GM19240 (cell line): ENCODE data around the gene NR1D1.

ENCODE experiments used
- DNase-seq: peaks from one replicate; pipeline ENCODE4 v3.0.0; 2011; ENCODE audit warnings: low spot score; ENCODE audit not compliant: insufficient read length

The NR1D1 gene

GRCh38 chr17:40063901-40064531 is 36.4 kb downstream of the NR1D1 start:
- no peak for DNase-seq

- DNase-seq: no peak
Measured at GRCh38 chr17:40063187-40063771, 37.1 kb downstream of the NR1D1 start.

DNA sequence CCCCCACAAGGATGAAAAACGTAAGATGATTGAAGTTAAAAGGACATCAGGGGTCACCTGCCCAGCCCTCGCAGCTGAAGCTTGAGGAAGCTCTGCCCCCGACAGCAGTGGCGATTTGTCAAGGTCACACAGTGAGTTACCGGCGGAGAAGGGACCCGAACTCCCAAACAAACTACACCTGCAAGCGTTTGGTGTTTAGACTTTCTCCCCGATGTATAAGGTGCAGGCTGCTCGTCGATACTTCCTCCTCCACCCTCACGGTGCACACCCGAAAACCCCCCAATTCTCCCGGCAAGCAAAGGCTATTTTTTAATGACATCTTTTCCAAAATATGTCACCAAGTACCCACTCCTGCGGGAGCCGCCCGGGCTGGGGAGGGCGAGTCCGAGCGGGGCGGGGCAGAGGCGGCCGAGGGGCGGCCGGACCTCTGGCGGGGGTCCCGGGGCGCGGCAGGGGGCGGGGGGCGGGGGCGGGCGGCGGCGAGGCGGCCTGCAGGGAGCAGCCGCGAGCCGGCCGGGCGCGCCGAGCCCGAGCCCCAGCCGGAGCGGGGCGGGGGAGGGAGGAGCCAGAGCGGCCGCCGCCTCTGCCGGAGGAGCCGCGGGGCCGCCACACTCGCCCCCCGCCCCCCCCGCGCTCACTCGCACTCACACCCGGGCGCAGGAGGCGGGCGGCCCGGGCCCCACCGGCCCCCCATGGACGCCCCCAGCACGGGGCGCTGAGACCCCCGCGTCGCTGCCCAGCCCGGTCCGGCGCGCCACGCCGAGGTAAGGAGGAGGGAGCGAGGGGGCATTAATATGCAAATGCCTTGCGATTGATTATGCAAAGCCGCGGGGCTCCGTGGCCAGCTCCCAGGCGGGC is 37.8 kb downstream of the NR1D1 start, which contains the start of gene THRA:
Gene THRA, plus strand, starts transcription at position 637 of the 858 bp plus-strand sequence. CDS start 11,524 bp downstream, outside the sequence.
- DNase-seq: no peak

DNA sequence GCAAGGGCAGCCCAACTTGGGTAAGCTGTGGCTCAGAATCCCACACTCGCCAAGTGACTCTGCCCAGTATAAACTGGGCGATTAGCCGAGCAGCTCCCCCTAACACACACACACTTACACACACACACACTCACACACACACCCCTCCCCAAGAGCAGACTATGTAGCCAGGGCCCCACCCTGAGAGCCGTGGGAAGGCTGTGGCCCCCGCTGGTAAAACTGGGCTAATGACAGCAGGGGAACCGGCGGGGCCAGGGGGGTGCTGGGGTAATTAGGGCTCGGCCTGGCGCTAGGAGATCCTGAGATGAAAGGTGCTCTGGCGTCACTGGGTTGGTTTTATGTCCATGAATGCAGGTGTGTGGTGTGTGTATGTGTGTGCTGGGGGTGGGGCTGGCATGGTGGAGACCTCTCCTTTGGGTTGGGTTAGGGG is 38.8 kb downstream of the NR1D1 start:
- no peak for DNase-seq

DNA sequence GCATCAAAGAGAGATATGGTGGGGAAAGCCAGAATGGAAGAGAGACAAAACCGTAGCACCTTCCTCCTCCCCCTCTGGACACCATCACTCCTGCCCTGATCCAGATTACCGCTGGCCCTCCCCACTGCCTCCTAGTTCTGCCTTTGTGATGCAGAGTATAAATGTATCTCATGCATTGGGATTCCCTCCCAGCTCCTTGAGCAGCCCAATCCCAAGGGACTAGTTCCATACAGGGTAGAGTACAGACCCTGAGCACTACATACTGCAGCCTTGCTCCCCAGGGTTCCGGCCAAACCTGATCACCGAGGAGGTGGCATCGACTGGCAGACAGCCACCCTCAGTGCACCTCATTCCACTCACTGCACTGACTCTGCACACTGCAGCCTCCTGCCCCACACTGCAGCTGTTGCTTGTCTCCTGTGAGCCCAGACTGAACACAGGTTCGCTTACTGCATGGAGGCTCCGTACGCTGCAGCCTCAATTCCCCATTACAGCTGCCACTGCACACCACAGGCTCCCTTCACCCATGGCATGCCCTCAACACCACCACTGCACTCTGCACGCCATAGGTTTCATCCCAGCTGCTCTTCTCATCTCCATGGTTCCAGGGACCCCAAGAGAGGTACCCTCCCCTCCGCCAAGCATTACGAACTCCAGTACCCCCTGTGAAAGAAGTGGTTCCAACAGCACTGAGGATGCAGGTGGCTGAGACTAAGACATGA is 39.3 kb downstream of the NR1D1 start:
- no peak for DNase-seq

DNA sequence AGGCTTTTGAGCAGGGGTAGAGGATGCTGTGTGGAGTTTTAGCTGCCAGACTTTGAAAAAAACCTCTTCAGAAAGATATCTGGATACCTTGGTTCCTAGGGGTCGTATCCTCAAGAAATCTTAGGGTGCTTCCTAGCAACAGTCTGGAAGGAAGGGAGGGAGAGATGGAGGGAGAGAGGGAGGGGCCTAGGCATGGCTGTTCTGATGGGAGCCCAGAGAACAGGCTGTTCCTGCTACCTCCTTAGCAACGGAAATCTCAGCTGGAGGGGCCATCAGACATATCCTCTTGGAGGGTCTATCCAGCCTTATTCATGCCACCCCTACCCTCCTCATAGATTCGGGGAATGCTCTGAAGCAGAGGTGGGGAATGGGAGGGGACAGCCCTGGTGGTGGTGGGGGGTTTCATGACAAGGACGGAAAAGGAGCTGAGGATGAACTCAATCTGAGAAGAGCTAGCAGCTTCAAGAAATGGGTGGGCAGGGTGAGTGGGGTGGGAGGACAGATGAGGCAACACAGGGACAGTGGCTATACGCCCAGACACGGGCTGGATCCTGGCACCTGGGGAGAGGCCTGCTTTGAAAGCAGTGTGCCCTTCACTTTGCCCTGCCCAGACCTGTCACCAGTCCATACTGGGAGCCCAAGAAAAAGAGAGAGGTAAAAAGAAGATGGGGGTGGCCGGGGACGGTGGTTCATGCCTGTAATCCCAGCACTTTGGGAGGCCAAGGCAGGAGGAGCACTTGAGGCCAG is 40.5 kb downstream of the NR1D1 start:
- no peak for DNase-seq

DNA sequence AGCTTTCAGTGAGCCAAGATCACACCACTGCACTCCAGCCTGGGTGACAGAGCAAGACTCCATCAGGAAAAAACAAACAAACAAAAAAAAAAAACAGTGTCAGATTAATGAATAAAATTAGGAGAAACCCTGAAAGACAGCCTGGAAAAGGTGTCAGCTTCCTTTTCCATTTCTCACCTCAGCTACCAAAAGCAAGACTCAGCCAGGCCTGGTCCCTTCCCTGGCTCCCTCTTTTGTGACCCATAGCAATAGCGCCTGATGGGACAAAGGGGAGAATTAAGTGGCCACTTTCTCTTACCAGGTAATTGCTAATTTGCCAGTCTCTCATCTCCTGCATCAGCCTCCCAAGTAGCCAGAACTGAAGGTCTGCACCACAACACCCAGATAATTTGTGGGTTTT is 41.5 kb downstream of the NR1D1 start:
- DNase-seq: no peak

- no peak for DNase-seq
Measured at GRCh38 chr17:40058186-40058784, 42.1 kb downstream of the NR1D1 start.

DNA sequence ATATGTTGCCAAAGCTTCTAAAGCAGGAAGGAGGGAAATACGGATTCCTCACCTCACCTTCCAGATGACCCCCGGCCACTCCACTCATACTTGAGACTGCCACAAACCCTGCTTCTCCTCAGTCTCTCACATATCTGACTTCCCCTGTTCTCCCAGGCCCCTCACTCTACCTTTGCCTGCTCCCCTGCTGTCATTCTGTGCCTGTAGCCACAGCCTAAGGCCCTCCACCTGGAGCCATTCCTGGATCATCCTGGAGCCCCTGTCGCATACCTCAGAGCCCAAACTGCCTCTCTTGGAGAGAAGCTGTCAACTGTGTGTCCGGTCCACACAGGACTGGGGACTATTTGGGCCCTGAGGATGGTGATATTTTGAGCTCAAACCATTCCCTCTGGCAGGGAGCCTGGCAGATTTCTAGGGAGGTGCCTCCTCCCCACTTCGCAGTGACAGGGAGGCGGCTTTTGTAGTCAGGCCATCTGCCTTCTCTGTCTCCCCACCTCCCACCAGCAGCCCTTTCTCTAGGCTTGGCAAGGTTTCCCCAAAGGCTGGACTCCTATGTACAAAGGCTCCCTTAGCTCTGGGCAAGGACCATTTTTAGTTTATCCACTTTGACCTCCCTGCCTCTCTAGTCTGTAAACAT is 43.9 kb downstream of the NR1D1 start:
- no peak for DNase-seq
